Stimulated activated naive CD8-positive, alpha-beta T cell treated with anti-CD3 and anti-CD28 coated beads, Interleukin-15, amount 100 ng/mL, for 72 hours (primary cell): ENCODE data around the gene RAX.

Experiments
- ATAC-seq: fragments of 150-1000 bp; cut with Tn5 transposase; 2 replicates; pipeline ENCODE4 v1.10.0; 2021; ENCODE audit warnings: mild to moderate bottlenecking, moderate library complexity
- DNase-seq, 2 donors: peaks; one replicate each; pipeline ENCODE4 v3.0.0; 2021 to 2022
- H3K27ac Mint-ChIP-seq, 2 donors: one replicate each; pipeline ENCODE4 v1.8.0; 2022; ENCODE audit warnings: mild to moderate bottlenecking in 2 of 2, mixed read lengths in 2 of 2, moderate library complexity in 2 of 2
- H3K27me3 Mint-ChIP-seq: one replicate; pipeline ENCODE4 v1.8.0; 2022; ENCODE audit warnings: mixed read lengths
- H3K4me1 Mint-ChIP-seq: one replicate; pipeline ENCODE4 v1.8.0; 2022; ENCODE audit warnings: mild to moderate bottlenecking, mixed read lengths
- H3K4me3 Mint-ChIP-seq, 2 donors: one replicate each; pipeline ENCODE4 v1.8.0; 2022; ENCODE audit warnings: mild to moderate bottlenecking in 2 of 2, mixed read lengths in 2 of 2, moderate library complexity in 1 of 2
- H3K9me3 Mint-ChIP-seq, 2 donors: one replicate each; pipeline ENCODE4 v1.8.0; 2022; ENCODE audit warnings: mixed read lengths in 2 of 2

Gene RAX

DNA sequence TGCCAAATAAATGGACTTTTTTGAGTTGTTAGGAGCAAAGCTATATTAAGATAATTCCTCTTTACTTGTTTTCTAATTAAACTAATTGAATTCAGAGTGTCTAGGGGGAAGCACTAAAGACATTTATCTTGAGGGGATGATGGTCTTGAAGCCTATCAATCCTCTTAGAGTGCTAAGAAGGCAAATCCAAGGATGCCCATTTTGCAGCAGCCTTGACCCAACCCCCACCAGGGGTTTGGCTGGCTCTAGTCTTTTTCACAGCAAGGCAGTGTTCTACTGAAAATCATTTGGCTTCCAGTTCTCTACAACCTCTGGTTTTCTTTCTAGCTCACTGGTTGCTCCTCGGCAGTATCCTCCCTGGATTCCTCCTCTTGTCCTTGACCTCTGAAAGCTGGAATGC is 6.5 kb upstream of the RAX start:
- DNase-seq, result no peak
- Mint-ChIP-seq H3K4me3 (no peak overlapping the region), H3K27me3 (peaks cover 85% of the 10 kb centered on the region), H3K4me1 (no peaks in the 10 kb centered on the region), H3K9me3 (no peaks in the 10 kb centered on the region), H3K27ac (no peak overlapping the region)
- no peak for ATAC-seq

DNA sequence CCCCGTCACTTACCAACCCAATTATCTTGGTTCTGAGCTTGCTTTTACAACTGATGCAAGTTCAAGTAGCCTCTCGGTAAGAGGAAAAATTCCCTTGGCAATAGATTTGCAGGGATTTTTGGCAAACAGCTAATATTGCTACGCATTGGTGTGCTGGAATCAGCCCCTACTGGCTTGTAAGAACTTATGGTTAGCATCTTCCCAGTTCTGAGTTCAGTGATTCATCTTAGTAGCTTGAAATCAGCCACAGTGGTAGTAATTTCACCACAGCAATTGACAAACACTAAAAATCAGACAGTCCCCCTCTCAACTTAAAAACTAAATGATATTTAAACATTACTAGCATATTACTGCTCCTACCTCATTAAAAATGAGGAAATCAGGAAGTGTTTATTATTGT is 5.9 kb upstream of the RAX start:
- Mint-ChIP-seq H3K9me3 (no peaks in the 10 kb centered on the region), H3K27ac (no peak overlapping the region), H3K4me1 (peaks cover 3% of the 10 kb centered on the region), H3K27me3 (peaks cover 85% of the 10 kb centered on the region), H3K4me3 (no peak overlapping the region)
- ATAC-seq (no peak), DNase-seq (no peak)

DNA sequence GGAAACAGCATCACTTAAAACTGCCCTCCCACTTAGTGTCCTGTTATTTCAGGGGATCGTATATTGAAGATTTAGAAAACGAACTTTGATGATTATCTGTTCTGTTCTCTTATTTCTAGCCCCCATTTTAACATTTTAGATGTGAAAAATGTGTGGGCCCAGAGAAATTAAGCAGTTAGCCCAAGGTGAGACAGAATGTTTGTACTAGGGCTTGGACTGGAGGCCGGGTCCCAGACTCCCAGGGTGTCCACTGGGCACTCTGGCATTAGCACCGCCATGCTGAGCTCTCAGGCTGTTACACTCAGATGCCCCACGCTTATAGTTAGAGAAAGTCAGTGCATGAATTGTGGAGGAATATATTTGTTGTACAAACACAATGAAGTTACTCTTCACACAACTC is 5.5 kb upstream of the RAX start:
- no peak for ATAC-seq
- DNase-seq, result no peak
- Mint-ChIP-seq H3K27me3 (peaks cover 85% of the 10 kb centered on the region), H3K9me3 (no peaks in the 10 kb centered on the region), H3K27ac (no peak overlapping the region), H3K4me3 (no peak overlapping the region), H3K4me1 (peaks cover 7% of the 10 kb centered on the region)

DNA sequence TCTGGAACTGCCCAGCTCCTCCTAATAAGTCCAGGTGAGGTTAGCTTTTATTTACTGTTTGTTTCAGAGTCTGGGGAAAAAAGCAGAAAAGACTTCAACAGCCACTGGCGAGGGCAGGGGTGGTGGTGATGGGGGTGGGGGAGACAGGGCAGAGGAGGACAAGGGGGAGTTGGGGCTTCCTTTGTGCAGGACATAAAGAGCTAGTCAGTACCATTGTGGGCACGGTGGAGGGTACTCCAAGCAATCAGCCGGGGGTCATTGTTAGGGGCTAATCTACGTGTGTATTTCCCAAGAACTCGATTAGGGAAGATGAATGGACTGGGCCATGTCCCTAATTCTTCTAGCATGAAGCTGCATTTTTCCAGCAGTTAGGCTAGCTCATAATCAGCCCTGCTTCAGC is 2.8 kb upstream of the RAX start:
- DNase-seq (no peak), ATAC-seq (no peak)
- no peaks in the 10 kb centered on the region for H3K9me3 Mint-ChIP-seq
- H3K27me3 Mint-ChIP-seq, result peaks cover 89% of the 10 kb centered on the region
- H3K4me3 Mint-ChIP-seq, result no peak overlapping the region
- H3K27ac Mint-ChIP-seq, result no peak overlapping the region
- H3K4me1 Mint-ChIP-seq, result peaks cover 20% of the 10 kb centered on the region

DNA sequence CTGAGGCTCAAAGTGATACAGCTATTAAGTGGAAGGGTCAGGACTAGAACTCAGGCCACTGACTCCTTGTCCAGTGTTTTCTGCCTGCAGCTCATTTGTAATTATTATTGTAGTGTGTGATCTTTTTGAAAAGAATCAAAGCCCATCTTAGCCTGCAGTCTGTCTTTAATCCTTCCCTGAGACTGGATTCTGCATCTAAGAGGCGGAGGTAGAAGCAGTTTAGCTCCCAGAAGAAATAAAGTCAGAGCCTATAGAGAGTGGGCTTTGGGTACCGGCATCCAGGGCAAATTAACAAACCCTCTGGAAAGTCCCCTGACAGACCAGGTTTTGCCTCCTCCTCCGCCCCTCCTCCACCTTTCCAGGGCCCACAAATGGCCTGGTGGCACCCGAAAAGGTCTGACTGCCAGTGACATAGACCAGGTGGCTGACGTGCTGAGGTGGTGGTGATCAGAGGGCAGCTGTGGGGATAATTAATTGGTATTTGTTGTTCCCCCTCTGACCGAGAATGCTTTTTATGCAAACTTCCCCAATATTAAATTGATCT is 2.2 kb upstream of the RAX start:
- H3K27me3 Mint-ChIP-seq, result peaks cover 89% of the 10 kb centered on the region
- no peak overlapping the region for H3K27ac Mint-ChIP-seq
- DNase-seq (no peak), ATAC-seq (no peak)
- H3K4me3 Mint-ChIP-seq, result no peak overlapping the region
- no peaks in the 10 kb centered on the region for H3K9me3 Mint-ChIP-seq
- peaks cover 20% of the 10 kb centered on the region for H3K4me1 Mint-ChIP-seq

DNA sequence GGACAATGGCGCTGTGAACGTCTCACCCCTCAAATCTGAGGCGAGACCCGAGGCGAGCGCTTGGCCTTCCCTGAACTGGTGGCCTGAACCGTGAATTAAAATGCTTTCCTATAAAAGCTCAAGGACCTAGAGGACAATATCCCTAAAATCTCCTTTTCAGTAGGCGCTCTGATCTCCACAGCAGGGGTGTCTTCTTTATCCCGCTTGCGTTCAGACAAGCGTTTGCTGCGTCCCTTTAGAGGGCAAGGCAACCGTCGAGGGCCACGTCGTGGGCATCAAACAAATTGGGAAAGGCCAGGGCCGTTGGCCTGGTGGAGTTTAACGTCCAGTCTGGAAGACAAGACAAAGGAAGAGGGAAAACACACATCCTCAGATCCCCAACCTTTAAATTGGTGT is 1.3 kb upstream of the RAX start:
- no peak overlapping the region for H3K27ac Mint-ChIP-seq

DNA sequence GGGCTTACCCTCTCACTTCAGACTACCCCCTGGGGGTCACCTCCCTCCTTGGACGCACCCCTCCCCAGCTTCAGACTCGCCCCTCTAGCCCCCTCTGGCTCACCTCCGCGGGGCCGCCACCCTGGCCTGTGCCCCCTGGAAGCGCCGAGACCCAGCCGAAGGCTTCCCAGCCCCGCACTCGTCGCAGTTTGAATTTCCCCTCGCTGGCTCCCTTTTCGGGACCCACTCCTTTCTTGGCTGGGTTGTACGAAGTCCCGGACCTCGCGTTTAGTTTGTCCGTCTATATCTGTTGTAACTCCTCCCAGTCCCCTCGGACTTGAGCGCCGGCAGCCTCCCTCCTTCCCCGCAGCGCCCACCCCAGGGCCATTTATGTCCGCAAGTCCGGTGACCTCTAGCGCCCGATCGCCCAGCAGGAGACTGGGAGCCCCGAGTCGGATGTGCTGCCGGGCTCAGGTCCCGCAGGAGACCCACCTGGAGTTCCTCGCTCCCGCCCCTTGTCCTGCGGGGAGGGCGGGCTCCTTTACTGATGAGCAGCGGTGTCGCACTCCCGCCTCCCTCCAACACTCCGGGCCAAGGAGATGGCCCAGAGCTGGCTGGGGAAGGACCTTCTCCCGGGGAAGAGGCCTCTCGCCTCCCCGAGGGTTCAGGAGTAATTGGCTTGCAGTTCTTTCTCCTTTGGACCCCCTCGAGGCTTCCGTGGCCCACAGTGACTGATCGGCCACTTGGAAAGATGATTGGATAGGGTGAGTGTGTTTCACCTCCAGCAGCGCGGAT is 692 bp upstream of the RAX start:
- Mint-ChIP-seq H3K4me1 (peaks cover 28% of the 10 kb centered on the region), H3K27ac (peak overlapping the region in 1 of 2 donors; percentile 12), H3K27me3 (peaks cover 93% of the 10 kb centered on the region), H3K9me3 (no peaks in the 10 kb centered on the region), H3K4me3 (peak overlapping the region; percentile 53 to 70)
- ATAC-seq, result no peak
- no peak for DNase-seq

More for the DNA sequence above, 1.3 kb upstream of the RAX start:
- DNase-seq (no peak), ATAC-seq (no peak)
- Mint-ChIP-seq H3K4me1 (peaks cover 25% of the 10 kb centered on the region), H3K4me3 (no peak overlapping the region), H3K9me3 (no peaks in the 10 kb centered on the region), H3K27me3 (peaks cover 89% of the 10 kb centered on the region)

DNA sequence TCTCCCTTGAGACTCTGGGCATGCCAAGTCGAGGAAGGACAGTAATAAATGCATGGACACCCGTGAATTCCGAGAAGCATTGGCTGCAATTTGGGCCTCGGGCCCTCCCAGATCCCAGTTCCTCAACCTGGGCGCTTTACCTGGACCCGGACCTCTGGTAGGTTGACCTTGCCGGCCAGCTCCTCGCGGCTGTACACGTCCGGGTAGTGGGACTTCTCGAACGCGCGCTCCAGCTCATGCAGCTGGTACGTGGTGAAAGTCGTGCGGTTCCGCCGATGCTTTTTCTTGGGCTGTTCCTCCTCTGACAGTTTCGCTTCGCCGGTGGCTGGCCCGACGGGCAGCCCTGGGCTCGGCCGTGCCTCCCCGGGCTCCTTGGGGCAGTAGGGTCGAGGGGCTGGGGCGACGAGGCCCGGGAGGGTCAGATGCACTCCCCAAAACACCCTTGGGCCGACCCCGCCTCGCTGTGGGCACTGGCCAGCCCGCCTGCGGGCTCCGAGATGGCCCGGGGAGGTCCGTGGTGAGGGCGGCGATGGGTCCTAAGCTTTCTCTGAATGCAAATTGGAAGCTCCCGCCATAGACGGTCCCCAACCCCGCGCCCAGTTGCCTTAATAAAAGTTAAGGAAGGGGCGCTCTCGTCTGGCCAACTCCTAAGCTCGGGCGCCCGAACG is 899 bp downstream of the RAX start:
- no peak overlapping the region for H3K27ac Mint-ChIP-seq
- H3K4me1 Mint-ChIP-seq, result peaks cover 44% of the 10 kb centered on the region
- ATAC-seq (no peak), DNase-seq (no peak)
- H3K27me3 Mint-ChIP-seq, result peaks cover 93% of the 10 kb centered on the region
- H3K4me3 Mint-ChIP-seq, result peak overlapping the region; percentile 7 to 21
- no peaks in the 10 kb centered on the region for H3K9me3 Mint-ChIP-seq

DNA sequence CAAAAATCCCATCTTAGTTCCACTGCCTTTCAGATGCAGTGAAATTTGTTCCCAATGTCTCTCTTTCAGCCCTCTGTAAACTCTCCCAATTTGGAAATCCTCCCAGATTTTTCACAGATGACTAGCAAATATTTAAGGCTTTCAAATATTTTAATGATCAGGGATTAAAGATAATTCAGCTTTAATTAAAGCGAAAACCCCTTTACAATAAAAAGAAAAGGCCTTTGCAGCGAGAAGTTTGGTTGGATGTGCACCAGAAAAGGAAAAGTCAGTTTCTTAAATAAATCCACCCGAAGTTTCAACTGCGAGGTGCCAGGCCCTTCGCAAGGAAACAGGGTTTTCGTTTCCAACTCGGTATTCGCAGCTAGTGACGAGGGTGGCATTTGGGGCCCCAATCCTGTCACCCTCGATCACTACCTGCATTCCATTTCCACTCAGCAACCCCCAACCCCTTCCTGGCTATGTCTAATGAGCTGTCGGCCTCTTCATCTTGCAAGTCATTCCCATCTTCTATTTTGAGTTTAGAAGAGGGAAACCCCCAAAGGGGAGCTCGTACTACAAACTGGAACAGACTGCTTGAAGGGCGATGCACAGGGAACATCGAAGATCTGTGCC is 1.5 kb downstream of the RAX start:
- no peaks in the 10 kb centered on the region for H3K9me3 Mint-ChIP-seq
- DNase-seq (no peak), ATAC-seq (no peak)
- peaks cover 93% of the 10 kb centered on the region for H3K27me3 Mint-ChIP-seq
- no peak overlapping the region for H3K27ac Mint-ChIP-seq
- peak overlapping the region; percentile 7 to 21 for H3K4me3 Mint-ChIP-seq
- peaks cover 46% of the 10 kb centered on the region for H3K4me1 Mint-ChIP-seq

DNA sequence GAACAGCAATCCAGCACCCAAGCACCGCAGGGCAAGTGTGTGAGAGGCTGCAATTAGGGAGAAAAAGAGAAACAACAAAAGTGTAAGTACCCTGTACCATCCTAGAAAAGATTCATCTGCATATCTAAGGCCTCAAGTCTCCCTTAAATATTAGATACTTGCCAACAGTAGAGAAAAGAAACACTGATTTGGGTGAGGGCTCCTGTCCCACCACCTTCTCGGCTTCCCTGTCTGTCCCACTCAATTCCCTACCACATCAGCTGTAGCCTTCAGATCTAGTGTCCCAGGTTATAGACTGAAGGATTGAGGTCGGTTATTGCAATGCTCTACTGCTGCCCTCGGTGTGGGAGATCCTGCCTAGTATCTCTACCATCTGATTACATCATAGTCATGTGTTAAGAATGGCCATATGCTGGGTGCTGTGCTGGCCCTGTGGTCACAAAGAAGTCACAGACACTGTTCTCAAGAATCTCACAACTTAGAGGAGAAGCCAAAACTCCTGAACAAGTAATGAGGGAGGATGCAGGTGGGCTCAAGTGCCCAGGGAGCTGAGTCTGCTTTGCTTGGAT is 2.5 kb downstream of the RAX start:
- H3K4me3 Mint-ChIP-seq, result no peak overlapping the region
- no peak for ATAC-seq
- H3K27me3 Mint-ChIP-seq, result peaks cover 93% of the 10 kb centered on the region
- H3K9me3 Mint-ChIP-seq, result no peaks in the 10 kb centered on the region
- peaks cover 51% of the 10 kb centered on the region for H3K4me1 Mint-ChIP-seq
- no peak overlapping the region for H3K27ac Mint-ChIP-seq
- no peak for DNase-seq

DNA sequence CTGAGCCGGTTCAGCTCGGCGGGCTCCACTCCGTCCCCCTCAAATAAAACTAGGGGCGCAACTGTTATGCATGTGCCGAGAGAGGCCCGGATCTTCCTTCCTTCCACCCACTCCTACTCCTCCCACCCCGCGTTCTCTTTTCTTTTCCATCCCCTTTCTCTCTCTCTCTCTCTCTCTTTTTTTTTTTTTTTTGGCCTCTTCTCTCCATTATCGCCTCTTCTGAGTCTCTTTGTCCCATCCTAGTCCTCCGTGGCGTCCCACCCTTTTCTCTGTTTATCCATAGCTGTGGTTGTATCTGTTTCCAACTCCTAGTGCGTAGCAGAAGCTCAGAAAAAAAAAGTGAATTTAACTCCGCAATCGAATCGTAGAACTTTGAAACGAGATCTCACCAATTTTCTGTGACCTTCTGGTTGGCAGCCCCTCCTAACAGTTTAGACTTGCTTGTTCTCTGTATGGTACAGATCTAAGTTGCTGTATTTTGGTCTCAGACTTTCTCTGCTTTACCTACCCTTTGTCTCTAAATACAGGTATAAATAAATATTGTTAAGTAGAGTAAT is 3.6 kb downstream of the RAX start:
- DNase-seq (no peak), ATAC-seq (no peak)

DNA sequence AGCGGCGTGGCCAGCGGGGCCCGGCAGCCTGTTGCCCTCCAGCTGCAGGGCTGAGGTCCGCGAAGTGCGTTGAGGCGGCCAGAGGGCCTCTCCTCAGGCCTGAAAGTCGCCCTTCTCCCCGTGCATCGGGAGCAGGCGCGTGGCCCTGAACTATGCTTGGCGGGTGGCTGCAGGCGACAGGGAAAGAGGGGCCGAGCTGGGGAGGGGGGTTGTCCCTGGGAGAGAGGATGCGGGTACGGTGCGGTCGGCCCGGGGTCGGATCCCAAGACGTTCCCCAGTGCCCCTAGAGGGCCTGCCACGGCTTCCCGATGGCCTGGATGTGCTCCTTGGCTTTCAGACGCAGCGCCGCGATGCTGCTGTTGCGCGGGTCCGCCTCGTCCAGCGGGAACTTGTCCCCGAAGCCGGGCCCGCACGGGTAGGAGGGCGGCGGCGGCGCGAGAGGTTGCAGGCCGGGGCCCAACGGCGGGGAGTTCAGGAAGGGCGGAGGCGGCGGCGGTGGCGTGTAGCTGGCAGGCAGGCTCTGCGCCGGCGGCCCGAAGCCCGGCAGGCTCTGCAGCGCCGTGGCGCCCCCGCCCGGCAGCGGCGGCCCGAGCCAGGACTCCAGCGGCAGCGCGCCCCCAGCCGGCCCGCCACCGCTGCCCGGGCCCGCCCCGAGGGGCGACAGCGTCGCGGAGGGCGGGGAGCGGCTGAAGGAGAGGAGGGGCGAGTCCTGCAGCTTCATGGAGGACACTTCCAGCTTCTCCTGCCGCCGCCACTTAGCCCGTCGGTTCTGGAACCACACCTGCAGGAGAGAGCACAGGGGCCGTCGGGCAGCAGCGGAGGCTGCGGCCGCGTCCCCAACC is 4.3 kb downstream of the RAX start:
- peak; percentile 81 for ATAC-seq
- peaks cover 48% of the 10 kb centered on the region for H3K4me1 Mint-ChIP-seq
- no peaks in the 10 kb centered on the region for H3K9me3 Mint-ChIP-seq
- DNase-seq, result peak; percentile 67 to 70
- H3K27ac Mint-ChIP-seq, result no peak overlapping the region
- peaks cover 93% of the 10 kb centered on the region for H3K27me3 Mint-ChIP-seq
- peak overlapping the region; percentile 72 to 78 for H3K4me3 Mint-ChIP-seq

More for the DNA sequence above, 3.6 kb downstream of the RAX start:
- Mint-ChIP-seq H3K27ac (peak overlapping the region in 1 of 2 donors; percentile 35), H3K4me1 (peaks cover 54% of the 10 kb centered on the region), H3K4me3 (peak overlapping the region; percentile 57 to 62), H3K9me3 (no peaks in the 10 kb centered on the region), H3K27me3 (peaks cover 93% of the 10 kb centered on the region)

DNA sequence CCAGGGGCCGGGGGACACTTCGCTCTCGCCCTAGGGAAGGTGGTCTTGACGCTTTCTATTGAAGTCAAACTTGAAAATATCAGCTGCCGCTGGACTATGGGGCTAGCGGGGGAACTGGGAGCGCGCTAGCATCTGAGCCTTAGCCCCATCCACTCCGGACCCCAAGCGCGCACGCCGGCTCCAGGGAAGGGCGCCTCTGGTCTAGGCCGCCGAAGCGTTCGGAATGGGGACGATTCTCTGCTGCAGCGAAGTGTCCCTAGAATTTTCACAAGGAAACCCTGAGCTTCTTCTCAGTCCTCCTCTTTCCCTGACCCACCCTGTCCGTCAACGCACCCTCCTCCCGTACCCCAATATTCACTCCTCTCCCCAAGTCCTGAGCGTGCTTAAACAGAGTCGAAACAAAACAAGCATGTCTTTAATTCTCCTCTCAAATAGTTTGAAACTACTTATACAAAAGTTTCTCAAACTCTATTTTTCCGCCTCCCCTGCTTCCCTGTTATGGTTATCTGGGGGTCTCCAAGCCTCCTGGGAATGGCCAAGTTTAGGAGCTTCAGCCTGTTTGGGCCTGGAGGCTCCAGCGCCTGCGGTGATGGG is 5.0 kb downstream of the RAX start:
- H3K9me3 Mint-ChIP-seq, result no peaks in the 10 kb centered on the region
- DNase-seq (no peak), ATAC-seq (no peak)
- peaks cover 93% of the 10 kb centered on the region for H3K27me3 Mint-ChIP-seq
- peaks cover 41% of the 10 kb centered on the region for H3K4me1 Mint-ChIP-seq
- H3K4me3 Mint-ChIP-seq, result peak overlapping the region; percentile 72 to 78
- H3K27ac Mint-ChIP-seq, result no peak overlapping the region

DNA sequence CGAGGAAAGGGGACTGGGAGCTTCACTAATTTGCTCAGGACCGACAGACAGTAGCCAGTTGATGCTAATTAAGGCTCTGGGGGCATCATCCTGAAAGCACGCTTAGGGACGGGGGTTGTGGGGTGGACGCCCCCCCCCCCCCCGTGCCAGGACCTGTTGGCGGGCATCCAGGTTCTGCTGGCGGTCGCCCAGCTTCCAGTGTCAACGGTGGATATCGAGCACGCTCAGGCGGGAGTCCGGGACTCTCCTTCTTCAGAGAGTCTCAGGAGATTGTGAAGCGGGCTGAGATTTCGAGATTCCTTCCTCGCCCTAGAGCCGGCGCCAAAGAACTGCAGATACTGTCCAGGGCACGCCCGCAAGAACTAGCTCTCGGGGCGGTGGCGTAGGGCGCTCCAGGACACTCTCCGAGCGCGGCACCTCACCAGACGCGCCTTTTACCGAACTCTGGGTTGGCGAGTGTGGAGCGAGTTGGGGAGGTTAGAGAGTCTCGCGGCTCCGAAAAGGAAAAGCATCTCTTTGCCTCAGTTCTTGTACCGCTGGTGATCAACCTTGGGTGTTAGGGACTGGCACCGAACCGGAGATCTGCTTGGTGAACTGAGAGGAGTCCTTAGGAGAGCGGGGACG is 5.6 kb downstream of the RAX start:
- DNase-seq (no peak), ATAC-seq (peak; percentile 11)
- Mint-ChIP-seq H3K9me3 (no peaks in the 10 kb centered on the region), H3K27me3 (peaks cover 97% of the 10 kb centered on the region), H3K4me1 (peaks cover 41% of the 10 kb centered on the region), H3K4me3 (peak overlapping the region; percentile 39 to 78), H3K27ac (no peak overlapping the region)
